ENCODE results near the gene AXIN1.
"Not testable (repeated sequence)": the region's sequence is repeated elsewhere in the genome, so short reads cannot be mapped to it uniquely, and the experiment has no call there.

Gene AXIN1

DNA sequence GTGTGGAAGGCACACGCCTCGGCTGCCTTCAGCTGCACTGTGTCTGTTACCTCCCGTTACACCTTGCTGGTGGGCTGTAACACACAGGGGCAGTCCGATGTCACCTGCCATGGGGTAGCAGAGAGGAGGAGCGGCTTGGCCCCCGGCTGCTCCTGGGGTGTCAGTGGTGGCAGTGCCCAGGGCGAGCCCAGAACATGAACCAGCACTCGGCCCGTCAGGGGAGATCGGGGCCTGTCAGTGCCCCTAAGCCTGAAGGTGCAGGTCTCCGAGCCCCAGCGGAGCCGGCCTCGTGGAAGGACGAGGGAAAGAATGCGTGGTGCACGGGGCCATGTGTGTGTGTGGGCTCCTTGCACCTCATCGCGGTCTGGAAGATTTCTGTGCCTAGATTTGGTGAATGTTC is 92.2 kb downstream of the AXIN1 start:
- no peak overlapping the region for H3K4me2 ChIP-seq (ENCODE audit: low read length)
- H3K9ac ChIP-seq (ENCODE audit: low read depth, low read length) = no peak overlapping the region
- H3K4me1 ChIP-seq (ENCODE audit: control insufficient read depth, insufficient read depth, low read length) = no peaks in the 10 kb centered on the region
- H3K27me3 ChIP-seq (ENCODE audit: control insufficient read depth, insufficient read depth, low read length) = no peaks in the 10 kb centered on the region
- no peaks in the 10 kb centered on the region for H3K9me3 ChIP-seq (replicated peaks; ENCODE audit: low read length)
- no peak overlapping the region for H3K4me3 ChIP-seq (ENCODE audit: low read length)
- peaks cover 18% of the 10 kb centered on the region for H3K36me3 ChIP-seq (ENCODE audit: insufficient read depth, low read length)

DNA sequence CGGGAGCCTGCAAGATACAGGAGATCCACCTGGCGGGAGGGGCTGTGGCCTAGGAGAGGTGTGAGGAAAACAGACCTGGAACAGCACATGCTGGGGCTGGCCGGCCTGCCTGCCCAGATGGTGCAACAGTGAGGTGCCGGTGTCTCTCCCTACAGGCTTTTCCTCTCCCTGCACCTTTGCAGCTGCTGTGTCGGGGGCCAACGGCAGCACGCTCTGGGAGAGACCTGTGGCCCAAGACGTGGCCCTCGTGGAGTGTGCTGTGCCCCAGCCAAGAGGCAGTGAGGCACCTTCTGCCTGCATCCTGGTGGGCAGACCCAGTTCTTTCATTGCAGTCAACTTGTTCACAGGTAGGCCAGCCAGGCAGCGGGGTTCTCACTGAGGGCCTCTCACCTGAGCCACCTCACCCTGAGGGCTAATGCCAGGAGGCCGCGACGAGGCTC is 92.7 kb downstream of the AXIN1 start:
- Histone ChIP-seq H3K4me3 (ENCODE audit: low read length) (no peak overlapping the region), H3K36me3 (ENCODE audit: insufficient read depth, low read length) (peaks cover 17% of the 10 kb centered on the region), H3K27me3 (ENCODE audit: control insufficient read depth, insufficient read depth, low read length) (no peaks in the 10 kb centered on the region), H3K9me3 (replicated peaks; ENCODE audit: low read length) (no peaks in the 10 kb centered on the region), H3K4me2 (ENCODE audit: low read length) (no peak overlapping the region), H3K4me1 (ENCODE audit: control insufficient read depth, insufficient read depth, low read length) (no peaks in the 10 kb centered on the region), H3K9ac (ENCODE audit: low read depth, low read length) (no peak overlapping the region)

DNA sequence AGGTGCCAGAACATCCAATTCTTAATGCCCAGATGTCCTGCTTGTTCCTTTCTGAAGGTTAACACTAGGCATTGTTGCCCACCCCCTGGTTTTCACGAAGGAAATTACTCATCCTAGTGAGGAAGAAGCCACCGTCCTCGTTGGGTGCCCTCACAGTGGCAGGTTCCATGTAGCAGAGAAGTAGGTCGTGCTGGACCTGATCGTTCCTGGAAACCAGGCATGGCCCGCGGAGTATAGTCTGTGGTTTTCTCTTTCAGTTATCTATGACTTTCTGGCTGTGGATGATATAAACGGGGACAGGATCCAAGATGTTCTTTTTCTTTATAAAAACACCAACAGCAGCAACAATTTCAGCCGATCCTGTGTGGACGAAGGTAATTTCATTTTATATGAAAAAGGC is 93.3 kb downstream of the AXIN1 start:
- H3K9ac ChIP-seq (ENCODE audit: low read depth, low read length) = no peak overlapping the region
- no peaks in the 10 kb centered on the region for H3K4me1 ChIP-seq (ENCODE audit: control insufficient read depth, insufficient read depth, low read length)
- H3K4me3 ChIP-seq (ENCODE audit: low read length) = no peak overlapping the region
- no peaks in the 10 kb centered on the region for H3K27me3 ChIP-seq (ENCODE audit: control insufficient read depth, insufficient read depth, low read length)
- H3K4me2 ChIP-seq (ENCODE audit: low read length) = no peak overlapping the region
- no peaks in the 10 kb centered on the region for H3K9me3 ChIP-seq (replicated peaks; ENCODE audit: low read length)
- H3K36me3 ChIP-seq (ENCODE audit: insufficient read depth, low read length) = peaks cover 20% of the 10 kb centered on the region

DNA sequence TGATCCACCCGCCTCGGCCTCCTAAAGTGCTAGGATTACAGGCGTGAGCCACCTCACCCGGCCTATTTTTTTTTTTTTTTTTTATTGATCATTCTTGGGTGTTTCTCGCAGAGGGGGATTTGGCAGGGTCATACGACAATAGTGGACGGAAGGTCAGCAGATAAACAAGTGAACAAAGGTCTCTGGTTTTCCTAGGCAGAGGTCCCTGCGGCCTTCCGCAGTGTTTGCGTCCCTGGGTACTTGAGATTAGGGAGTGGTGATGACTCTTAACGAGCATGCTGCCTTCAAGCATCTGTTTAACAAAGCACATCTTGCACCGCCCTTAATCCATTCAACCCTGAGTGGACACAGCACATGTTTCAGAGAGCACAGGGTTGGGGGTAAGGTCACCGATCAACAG is 94.4 kb downstream of the AXIN1 start:
- H3K4me2 ChIP-seq (ENCODE audit: low read length); H3K4me1 ChIP-seq (ENCODE audit: control insufficient read depth, insufficient read depth, low read length); H3K27me3 ChIP-seq (ENCODE audit: control insufficient read depth, insufficient read depth, low read length); H3K9me3 ChIP-seq (replicated peaks; ENCODE audit: low read length); H3K9ac ChIP-seq (ENCODE audit: low read depth, low read length); H3K4me3 ChIP-seq (ENCODE audit: low read length): not testable (repeated sequence)
- peaks cover 21% of the 10 kb centered on the region for H3K36me3 ChIP-seq (ENCODE audit: insufficient read depth, low read length)

- Histone ChIP-seq H3K4me1 (ENCODE audit: control insufficient read depth, insufficient read depth, low read length) (no peaks in the 10 kb centered on the region), H3K9me3 (replicated peaks; ENCODE audit: low read length) (no peaks in the 10 kb centered on the region), H3K27me3 (ENCODE audit: control insufficient read depth, insufficient read depth, low read length) (no peaks in the 10 kb centered on the region), H3K4me3 (ENCODE audit: low read length) (no peak overlapping the region), H3K36me3 (ENCODE audit: insufficient read depth, low read length) (peaks cover 13% of the 10 kb centered on the region), H3K9ac (ENCODE audit: low read depth, low read length) (no peak overlapping the region), H3K4me2 (ENCODE audit: low read length) (no peak overlapping the region)
Observed at GRCh38 chr16:255183-255582, 97.3 kb downstream of the AXIN1 start.

GRCh38 chr16:254461-254860 is 98.1 kb downstream of the AXIN1 start:
- Histone ChIP-seq H3K9me3 (replicated peaks; ENCODE audit: low read length) (no peaks in the 10 kb centered on the region), H3K36me3 (ENCODE audit: insufficient read depth, low read length) (peaks cover 13% of the 10 kb centered on the region), H3K27me3 (ENCODE audit: control insufficient read depth, insufficient read depth, low read length) (no peaks in the 10 kb centered on the region), H3K4me3 (ENCODE audit: low read length) (no peak overlapping the region), H3K4me1 (ENCODE audit: control insufficient read depth, insufficient read depth, low read length) (no peaks in the 10 kb centered on the region), H3K4me2 (ENCODE audit: low read length) (no peak overlapping the region), H3K9ac (ENCODE audit: low read depth, low read length) (no peak overlapping the region)

DNA sequence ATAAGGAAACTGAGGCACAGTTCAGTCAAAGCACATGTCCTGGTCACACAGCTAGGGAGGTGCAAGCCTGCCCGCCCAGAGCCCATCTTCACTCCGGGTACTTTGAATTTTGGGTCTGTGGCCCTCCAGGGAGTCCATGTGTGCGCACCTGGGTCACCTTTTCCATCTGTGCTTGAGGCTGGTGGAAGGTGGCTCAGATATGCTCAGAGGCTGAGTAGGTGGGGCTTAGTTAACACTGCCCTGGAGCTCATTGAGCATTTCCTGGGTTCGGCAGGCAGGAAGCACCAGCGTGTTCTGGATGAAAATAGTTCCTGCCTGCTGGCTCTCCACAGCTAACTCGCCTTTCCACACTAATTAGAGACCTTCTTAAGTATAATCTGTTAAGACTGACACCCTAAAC is 98.7 kb downstream of the AXIN1 start:
- no peak overlapping the region for H3K9ac ChIP-seq (ENCODE audit: low read depth, low read length)
- no peaks in the 10 kb centered on the region for H3K9me3 ChIP-seq (replicated peaks; ENCODE audit: low read length)
- no peaks in the 10 kb centered on the region for H3K27me3 ChIP-seq (ENCODE audit: control insufficient read depth, insufficient read depth, low read length)
- H3K4me3 ChIP-seq (ENCODE audit: low read length) = no peak overlapping the region
- no peak overlapping the region for H3K4me2 ChIP-seq (ENCODE audit: low read length)
- peaks cover 13% of the 10 kb centered on the region for H3K36me3 ChIP-seq (ENCODE audit: insufficient read depth, low read length)
- H3K4me1 ChIP-seq (ENCODE audit: control insufficient read depth, insufficient read depth, low read length) = no peaks in the 10 kb centered on the region

DNA sequence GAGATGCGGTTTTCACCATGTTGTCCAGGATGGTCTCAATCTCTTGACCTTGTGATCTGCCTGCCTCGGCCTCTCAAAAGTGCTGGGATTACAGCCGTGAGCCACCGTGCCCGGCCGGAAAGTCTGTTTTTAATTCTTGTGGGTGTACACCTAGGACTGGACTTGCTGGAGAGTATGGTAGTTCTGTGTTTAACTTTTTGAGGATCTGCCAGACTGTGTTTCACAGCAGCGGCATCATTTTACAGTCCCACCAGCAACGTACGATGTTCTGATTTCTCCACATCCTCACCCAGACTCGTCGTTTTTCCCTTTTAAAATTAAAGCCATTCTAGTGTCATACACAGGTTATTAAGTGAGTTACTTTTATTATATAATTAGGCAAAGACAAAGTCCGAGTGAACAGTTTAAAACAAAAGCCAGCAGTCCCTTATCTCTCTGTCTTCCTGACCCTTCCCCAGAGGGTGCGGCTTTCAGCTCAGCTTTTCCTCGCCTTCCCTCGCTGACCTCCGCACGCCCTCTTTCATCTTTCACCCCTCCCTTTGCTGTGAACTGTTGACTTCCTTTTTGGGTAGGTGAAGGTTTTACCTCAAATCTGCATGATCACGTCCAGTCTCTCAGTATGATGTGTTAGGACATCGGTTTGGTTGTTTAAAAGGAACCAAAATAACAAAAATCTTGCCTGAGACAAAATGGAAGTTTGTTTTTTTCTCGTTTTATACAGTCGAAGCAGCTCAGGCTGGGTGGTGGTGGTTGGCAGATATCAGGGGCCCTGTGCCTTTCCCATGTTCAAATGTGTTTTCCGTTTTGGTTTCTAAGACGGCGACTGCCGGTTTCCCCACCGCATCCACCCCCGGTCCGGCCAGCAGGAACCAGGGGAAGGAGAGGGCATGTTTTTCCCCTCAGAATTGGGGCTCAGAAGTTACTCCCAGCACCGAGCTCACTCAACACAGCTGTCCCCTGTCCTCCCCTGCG is 99.9 kb downstream of the AXIN1 start:
- Histone ChIP-seq H3K9ac (ENCODE audit: low read depth, low read length) (no peak overlapping the region), H3K4me2 (ENCODE audit: low read length) (no peak overlapping the region), H3K9me3 (replicated peaks; ENCODE audit: low read length) (no peaks in the 10 kb centered on the region), H3K4me1 (ENCODE audit: control insufficient read depth, insufficient read depth, low read length) (no peaks in the 10 kb centered on the region), H3K27me3 (ENCODE audit: control insufficient read depth, insufficient read depth, low read length) (no peaks in the 10 kb centered on the region), H3K4me3 (ENCODE audit: low read length) (no peak overlapping the region), H3K36me3 (ENCODE audit: insufficient read depth, low read length) (peaks cover 13% of the 10 kb centered on the region)

DNA sequence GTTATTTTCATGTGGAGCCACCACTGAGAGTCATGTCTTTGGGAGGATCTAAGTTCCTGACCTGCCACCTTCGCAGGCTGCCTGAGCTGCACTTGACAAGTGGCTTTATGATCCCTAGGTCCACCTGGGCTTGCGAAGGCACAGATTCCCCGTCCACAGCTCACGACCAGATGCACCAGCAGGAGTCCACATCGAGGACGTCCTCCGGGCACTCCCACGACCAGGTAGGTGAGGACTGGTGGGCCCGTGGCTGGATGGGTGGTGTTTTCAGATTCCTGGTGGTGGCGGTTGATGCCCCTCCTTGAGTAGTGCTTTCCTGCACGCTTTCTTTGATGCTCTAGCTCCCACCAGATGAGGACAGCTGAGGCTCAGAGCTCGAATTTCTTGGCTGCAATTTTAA is 103.1 kb downstream of the AXIN1 start:
- no peaks in the 10 kb centered on the region for H3K4me1 ChIP-seq (ENCODE audit: control insufficient read depth, insufficient read depth, low read length)
- H3K27me3 ChIP-seq (ENCODE audit: control insufficient read depth, insufficient read depth, low read length) = no peaks in the 10 kb centered on the region
- H3K36me3 ChIP-seq (ENCODE audit: insufficient read depth, low read length) = peaks cover 3% of the 10 kb centered on the region
- no peaks in the 10 kb centered on the region for H3K9me3 ChIP-seq (replicated peaks; ENCODE audit: low read length)
- H3K4me2 ChIP-seq (ENCODE audit: low read length) = no peak overlapping the region
- no peak overlapping the region for H3K9ac ChIP-seq (ENCODE audit: low read depth, low read length)
- no peak overlapping the region for H3K4me3 ChIP-seq (ENCODE audit: low read length)

- H3K27me3 ChIP-seq (ENCODE audit: control insufficient read depth, insufficient read depth, low read length) = no peaks in the 10 kb centered on the region
- no peak overlapping the region for H3K4me3 ChIP-seq (ENCODE audit: low read length)
- H3K9me3 ChIP-seq (replicated peaks; ENCODE audit: low read length) = no peaks in the 10 kb centered on the region
- no peak overlapping the region for H3K4me2 ChIP-seq (ENCODE audit: low read length)
- peaks cover 3% of the 10 kb centered on the region for H3K4me1 ChIP-seq (ENCODE audit: control insufficient read depth, insufficient read depth, low read length)
- H3K9ac ChIP-seq (ENCODE audit: low read depth, low read length) = no peak overlapping the region
- H3K36me3 ChIP-seq (ENCODE audit: insufficient read depth, low read length) = no peaks in the 10 kb centered on the region
Observed at GRCh38 chr16:247027-247426, 105.5 kb downstream of the AXIN1 start.

GRCh38 chr16:245105-245504 is 107.4 kb downstream of the AXIN1 start:
- Histone ChIP-seq H3K4me2 (ENCODE audit: low read length) (no peak overlapping the region), H3K9me3 (replicated peaks; ENCODE audit: low read length) (no peaks in the 10 kb centered on the region), H3K4me3 (ENCODE audit: low read length) (no peak overlapping the region), H3K9ac (ENCODE audit: low read depth, low read length) (no peak overlapping the region), H3K36me3 (ENCODE audit: insufficient read depth, low read length) (no peaks in the 10 kb centered on the region), H3K4me1 (ENCODE audit: control insufficient read depth, insufficient read depth, low read length) (peaks cover 6% of the 10 kb centered on the region), H3K27me3 (ENCODE audit: control insufficient read depth, insufficient read depth, low read length) (no peaks in the 10 kb centered on the region)

- Histone ChIP-seq H3K36me3 (ENCODE audit: insufficient read depth, low read length) (no peaks in the 10 kb centered on the region), H3K4me2 (ENCODE audit: low read length) (no peak overlapping the region)
Observed at GRCh38 chr16:243348-243747, 109.2 kb downstream of the AXIN1 start.

More at GRCh38 chr16:243348-243747, 109.2 kb downstream of the AXIN1 start:
- H3K4me3 ChIP-seq (ENCODE audit: low read length) = no peak overlapping the region
- H3K9me3 ChIP-seq (replicated peaks; ENCODE audit: low read length) = no peaks in the 10 kb centered on the region
- no peaks in the 10 kb centered on the region for H3K27me3 ChIP-seq (ENCODE audit: control insufficient read depth, insufficient read depth, low read length)
- no peak overlapping the region for H3K9ac ChIP-seq (ENCODE audit: low read depth, low read length)
- peaks cover 11% of the 10 kb centered on the region for H3K4me1 ChIP-seq (ENCODE audit: control insufficient read depth, insufficient read depth, low read length)
